Keratinocyte (primary cell): ENCODE data around the gene HOXB6. TPM values are rescaled to one million over a fixed set of nuclear protein-coding genes. Genes with fewer than 3 reads are reported as not detected.

ENCODE experiments used
- DNase-seq: peaks from one replicate; pipeline ENCODE4 v3.0.0-alpha.2; 2011; ENCODE audit warnings: low read depth, missing footprints, low spot score
- FAIRE-seq: peaks from 2 replicates; lab custom pipeline; 2011; peaks lifted over from hg19 to GRCh38; lab: Jason Lieb, UNC
- H2AFZ ChIP-seq: 2 replicates; pipeline ENCODE4 v1.6.0; 2012; ENCODE audit warnings: low read length, control low read depth, inconsistent platforms; ENCODE audit not compliant: control insufficient read depth
- H3K27ac ChIP-seq: 2 replicates; pipeline ENCODE4 v1.5.1; 2011; ENCODE audit warnings: low read length; ENCODE audit not compliant: control insufficient read depth, insufficient read depth
- H3K27me3 ChIP-seq: 3 replicates; pipeline ENCODE4 v1.6.0; 2011; ENCODE audit warnings: low read length; ENCODE audit not compliant: control insufficient read depth, insufficient read depth; ENCODE audit errors: extremely low read depth
- H3K36me3 ChIP-seq, 2 experiments: 2 replicates in 1 of 2; 3 replicates in 1 of 2; pipeline ENCODE4 v1.5.1; 2011; ENCODE audit warnings: low read length in 2 of 2, mild to moderate bottlenecking in 1 of 2; ENCODE audit not compliant: control insufficient read depth in 2 of 2, insufficient read depth in 2 of 2; ENCODE audit errors: extremely low read depth in 1 of 2
- H3K4me1 ChIP-seq: 3 replicates; pipeline ENCODE4 v1.5.1; 2011; ENCODE audit warnings: low read length; ENCODE audit not compliant: control insufficient read depth, insufficient read depth; ENCODE audit errors: extremely low read depth
- H3K4me2 ChIP-seq: 3 replicates; pipeline ENCODE4 v1.6.0; 2011; ENCODE audit warnings: low read depth, low read length; ENCODE audit not compliant: control insufficient read depth, insufficient read depth; ENCODE audit errors: extremely low read depth
- H3K4me3 ChIP-seq, 3 experiments: fragments of 200-600 bp in 1 of 3; sonication (generic) in 1 of 3; 2 replicates in 2 of 3; 3 replicates in 1 of 3; pipeline ENCODE4 v1.5.1; 2011 to 2016; ENCODE audit warnings: low read length in 3 of 3, mild to moderate bottlenecking in 3 of 3, control low read depth in 2 of 3, inconsistent platforms in 1 of 3, low read depth in 1 of 3, mixed read lengths in 1 of 3, mixed run types in 1 of 3, moderate library complexity in 1 of 3; ENCODE audit not compliant: control insufficient read depth in 2 of 3, insufficient read depth in 2 of 3; ENCODE audit errors: extremely low read depth in 1 of 3
- H3K79me2 ChIP-seq: 2 replicates; pipeline ENCODE4 v1.6.0; 2012; ENCODE audit warnings: low read length; ENCODE audit not compliant: control insufficient read depth, insufficient read depth
- H3K9ac ChIP-seq: 3 replicates; pipeline ENCODE4 v1.6.0; 2011; ENCODE audit warnings: low read length; ENCODE audit not compliant: control insufficient read depth, insufficient read depth; ENCODE audit errors: extremely low read depth
- H3K9me1 ChIP-seq: 3 replicates; pipeline ENCODE4 v1.6.0; 2011; ENCODE audit warnings: low read length; ENCODE audit not compliant: control insufficient read depth, insufficient read depth; ENCODE audit errors: extremely low read depth
- H3K9me3 ChIP-seq: 2 replicates; pipeline ENCODE4 v1.5.1; 2012; ENCODE audit warnings: low read depth, low read length; ENCODE audit not compliant: control insufficient read depth
- H4K20me1 ChIP-seq: 3 replicates; pipeline ENCODE4 v1.6.0; 2011; ENCODE audit warnings: low read length; ENCODE audit not compliant: control insufficient read depth, insufficient read depth; ENCODE audit errors: extremely low read depth
- CTCF ChIP-seq, 3 experiments: IDR thresholded peaks in 1 of 3; conservative IDR thresholded peaks in 1 of 3; optimal IDR thresholded peaks in 1 of 3; 2 replicates in 2 of 3; 3 replicates in 1 of 3; pipeline versions ENCODE3 to v1.5.1; 2011; ENCODE audit warnings: low read length in 3 of 3, mild to moderate bottlenecking in 3 of 3, moderate library complexity in 2 of 3, control low read depth in 1 of 3, inconsistent platforms in 1 of 3; ENCODE audit not compliant: insufficient read depth in 2 of 3; ENCODE audit errors: extremely low read depth in 1 of 3
- EZH2 ChIP-seq: IDR thresholded peaks from one replicate; pipeline ENCODE4 v1.6.1; 2012; ENCODE audit warnings: inconsistent platforms, mild to moderate bottlenecking, low read length, moderate library complexity
- dilution Hi-C: fragments of 300-500 bp; cut with MboI; formaldehyde crosslinking; loops from one replicate; pipeline ENCODE4 v1.7.0; 2020; ENCODE audit warnings: low sequenced_read_pairs; ENCODE audit not compliant: extremely low pct_ligation_motif_present
- polyA plus RNA-seq, 5 experiments: library from polyadenylated mRNA; depleted of rRNA in 3 of 5; stranded (reverse) in 3 of 5; stranded (forward) in 1 of 5; unstranded in 1 of 5; fragments of >200 nt; gene quantifications; 1 replicate in 1 of 5; 2 replicates in 3 of 5; 3 replicates in 1 of 5; pipeline versions ENCODE4 v1.2.1 to v1.2.3, GENCODE V29; 2011 to 2012; ENCODE audit warnings: missing spikeins in 2 of 5, low read depth in 1 of 5, low replicate concordance in 1 of 5

The HOXB6 gene
- polyA plus RNA-seq, 1 donor (not counting 4 experiments of a cell fraction or from before 2014, with no cell fraction given), result 0.62 TPM

- H3K79me2 ChIP-seq, result no peaks in the 10 kb centered on the region
- peaks cover 25% of the 10 kb centered on the region for H3K4me1 ChIP-seq
- dilution Hi-C loops, result no loop called here
- peaks cover 87% of the 10 kb centered on the region for H3K27me3 ChIP-seq
- no peaks in the 10 kb centered on the region for H4K20me1 ChIP-seq
- H3K4me3 ChIP-seq, result no peak overlapping the region
- H3K9me3 ChIP-seq, result no peaks in the 10 kb centered on the region
- H3K9me1 ChIP-seq, result no peaks in the 10 kb centered on the region
- H3K36me3 ChIP-seq, result peaks cover 0 to 2% of the 10 kb centered on the region in 2 experiments
- H3K9ac ChIP-seq, result no peak overlapping the region
- peak; percentile 49 for TF ChIP-seq EZH2
- TF ChIP-seq CTCF (optimal IDR thresholded peaks at IDR 0.05 in 1 of 3, IDR thresholded peaks at IDR 0.05 in 1 of 3, conservative IDR thresholded peaks at IDR 0.05 in 1 of 3; ENCODE audit: extremely low read depth in 1 of 3, insufficient read depth in 2 of 3, low read length in 3 of 3), result no peak
- no peak overlapping the region for H3K27ac ChIP-seq
- H3K4me2 ChIP-seq, result no peak overlapping the region
- DNase-seq (no peak), FAIRE-seq (no peak)
- no peak overlapping the region for H2AFZ ChIP-seq
Observed at GRCh38 chr17:48575673-48576478, 28.9 kb downstream of the HOXB6 start.

- Histone ChIP-seq H4K20me1 (no peaks in the 10 kb centered on the region), H3K79me2 (no peaks in the 10 kb centered on the region), H3K27ac (no peak overlapping the region), H3K4me2 (no peak overlapping the region), H3K9ac (no peak overlapping the region), H3K9me1 (no peaks in the 10 kb centered on the region), H3K9me3 (no peaks in the 10 kb centered on the region), H3K4me1 (peaks cover 25% of the 10 kb centered on the region), H3K4me3 (no peak overlapping the region), H2AFZ (no peak overlapping the region), H3K27me3 (peaks cover 87% of the 10 kb centered on the region), H3K36me3 (peaks cover 0 to 2% of the 10 kb centered on the region in 2 experiments)
- no peak for DNase-seq
- FAIRE-seq, result no peak
- TF ChIP-seq CTCF (optimal IDR thresholded peaks at IDR 0.05 in 1 of 3, IDR thresholded peaks at IDR 0.05 in 1 of 3, conservative IDR thresholded peaks at IDR 0.05 in 1 of 3; ENCODE audit: extremely low read depth in 1 of 3, insufficient read depth in 2 of 3, low read length in 3 of 3) (no peak), EZH2 (no peak)
- dilution Hi-C loops, result no loop called here
Observed at GRCh38 chr17:48575066-48575582, 29.7 kb downstream of the HOXB6 start.
